Type B pancreatic cell (in vitro differentiated cells): ENCODE data around the gene HOXA4. TPM values are rescaled to one million over a fixed set of nuclear protein-coding genes. Genes with fewer than 3 reads are reported as not detected.

Source experiments
- DNase-seq: peaks from one replicate; pipeline ENCODE4 v3.0.0; 2021; ENCODE audit warnings: mixed read lengths; ENCODE audit not compliant: unreplicated experiment; ENCODE audit errors: extremely low spot score
- H3K27ac Mint-ChIP-seq: 2 replicates; pipeline ENCODE4 v1.8.0; 2021; ENCODE audit warnings: mild to moderate bottlenecking, mixed read lengths
- H3K27me3 Mint-ChIP-seq: 2 replicates; pipeline ENCODE4 v1.8.0; 2021; ENCODE audit warnings: mixed read lengths
- H3K36me3 Mint-ChIP-seq: 2 replicates; pipeline ENCODE4 v1.8.0; 2021; ENCODE audit warnings: mixed read lengths
- H3K4me1 Mint-ChIP-seq: one replicate; pipeline ENCODE4 v1.8.0; 2021; ENCODE audit warnings: mixed read lengths; ENCODE audit not compliant: unreplicated experiment
- H3K4me3 Mint-ChIP-seq: 2 replicates; pipeline ENCODE4 v1.8.0; 2021; ENCODE audit warnings: mild to moderate bottlenecking, mixed read lengths
- H3K9me3 Mint-ChIP-seq: 2 replicates; pipeline ENCODE4 v1.8.0; 2021; ENCODE audit warnings: mixed read lengths
- microRNA-seq: library from miRNA; unstranded; fragments of <30 nt; microRNA quantifications from one replicate; pipeline ENCODE4, GENCODE V29; 2020
- total RNA-seq: library from RNA; stranded (reverse); gene quantifications from 2 replicates; pipeline ENCODE4 v1.2.1, GENCODE V29; 2021; ENCODE audit warnings: low replicate concordance
- TF ChIP-seq, protein P1 (sequence below): fragments of 200-600 bp; sonication (generic); conservative IDR thresholded peaks from 2 replicates; pipeline ENCODE4 v1.5.0; 2021; ENCODE audit warnings: antibody characterized with exemption, mild to moderate bottlenecking

HOXA4 gene
- total RNA-seq, 1 donor from 2014 or later: 28.5 TPM

DNA sequence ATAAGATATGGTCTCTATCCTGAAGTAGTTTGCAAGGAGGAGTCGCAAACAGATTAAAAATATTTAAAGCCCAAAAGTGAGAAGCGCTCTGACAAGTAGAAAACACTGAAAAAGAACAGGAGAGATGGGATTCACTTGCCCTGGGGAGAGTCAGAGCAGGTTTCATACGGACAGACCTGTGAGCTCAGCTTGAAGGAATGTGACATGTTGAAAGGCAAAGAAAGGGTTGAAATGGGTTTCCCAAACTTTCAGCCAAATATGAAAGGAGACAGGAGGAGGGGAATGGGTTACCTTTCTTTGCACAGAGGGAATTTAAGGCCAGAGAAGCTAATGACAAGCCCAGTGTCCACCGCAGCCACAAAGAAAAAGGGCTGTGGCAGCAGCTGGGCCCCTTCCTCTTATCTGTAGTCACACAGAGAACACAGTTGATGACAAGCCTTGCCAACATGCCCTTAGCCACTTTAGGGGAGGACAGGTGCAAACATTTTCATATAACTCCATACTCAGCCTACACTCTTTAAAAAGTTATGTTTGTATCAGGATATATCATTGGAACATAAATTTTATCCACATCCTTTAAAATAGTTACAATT lies 49.6 kb downstream of the HOXA4 start:
- Mint-ChIP-seq H3K4me1 (peaks cover 12% of the 10 kb centered on the region), H3K27me3 (no peaks in the 10 kb centered on the region), H3K9me3 (peaks cover 4% of the 10 kb centered on the region), H3K4me3 (peak overlapping the region; percentile 27), H3K36me3 (no peaks in the 10 kb centered on the region), H3K27ac (peak overlapping the region; percentile 91)
- no peak for DNase-seq
- TF ChIP-seq, protein P1, sequence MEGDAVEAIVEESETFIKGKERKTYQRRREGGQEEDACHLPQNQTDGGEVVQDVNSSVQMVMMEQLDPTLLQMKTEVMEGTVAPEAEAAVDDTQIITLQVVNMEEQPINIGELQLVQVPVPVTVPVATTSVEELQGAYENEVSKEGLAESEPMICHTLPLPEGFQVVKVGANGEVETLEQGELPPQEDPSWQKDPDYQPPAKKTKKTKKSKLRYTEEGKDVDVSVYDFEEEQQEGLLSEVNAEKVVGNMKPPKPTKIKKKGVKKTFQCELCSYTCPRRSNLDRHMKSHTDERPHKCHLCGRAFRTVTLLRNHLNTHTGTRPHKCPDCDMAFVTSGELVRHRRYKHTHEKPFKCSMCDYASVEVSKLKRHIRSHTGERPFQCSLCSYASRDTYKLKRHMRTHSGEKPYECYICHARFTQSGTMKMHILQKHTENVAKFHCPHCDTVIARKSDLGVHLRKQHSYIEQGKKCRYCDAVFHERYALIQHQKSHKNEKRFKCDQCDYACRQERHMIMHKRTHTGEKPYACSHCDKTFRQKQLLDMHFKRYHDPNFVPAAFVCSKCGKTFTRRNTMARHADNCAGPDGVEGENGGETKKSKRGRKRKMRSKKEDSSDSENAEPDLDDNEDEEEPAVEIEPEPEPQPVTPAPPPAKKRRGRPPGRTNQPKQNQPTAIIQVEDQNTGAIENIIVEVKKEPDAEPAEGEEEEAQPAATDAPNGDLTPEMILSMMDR: no peak

- Mint-ChIP-seq H3K27ac (peak overlapping the region; percentile 39), H3K4me3 (no peak overlapping the region), H3K9me3 (peaks cover 9% of the 10 kb centered on the region), H3K27me3 (no peaks in the 10 kb centered on the region), H3K36me3 (no peaks in the 10 kb centered on the region), H3K4me1 (peaks cover 12% of the 10 kb centered on the region)
- TF ChIP-seq, protein P1: no peak
- no peak for DNase-seq
Measured at GRCh38 chr7:27079234-27079975, 51.2 kb downstream of the HOXA4 start.

- TF ChIP-seq, protein P1: no peak
- H3K4me1 Mint-ChIP-seq: peaks cover 12% of the 10 kb centered on the region
- no peak overlapping the region for H3K27ac Mint-ChIP-seq
- H3K9me3 Mint-ChIP-seq: peaks cover 9% of the 10 kb centered on the region
- no peaks in the 10 kb centered on the region for H3K36me3 Mint-ChIP-seq
- no peaks in the 10 kb centered on the region for H3K27me3 Mint-ChIP-seq
- no peak overlapping the region for H3K4me3 Mint-ChIP-seq
- DNase-seq: no peak
Measured at GRCh38 chr7:27078616-27079233, 51.8 kb downstream of the HOXA4 start.

Small RNAs within 50 kb of the gene (microRNA-seq; reads per million reads assigned to microRNA genes)
- 68.6 reads per million, percentile 59 among the genes with 10 or more reads in this experiment for gene MIR196B

Other genes with a start within 250 kb of the HOXA4 start
- gene HOXA1, start 34.8 kb downstream of the HOXA4 start, total RNA-seq: 9.5 and 22.0 TPM in 2 replicates
- gene HOXA2, start 28.1 kb downstream of the HOXA4 start, total RNA-seq: 7.7 and 26.8 TPM in 2 replicates
- 55.0 and 77.7 TPM in 2 replicates for gene HOXA5, start 12.9 kb upstream of the HOXA4 start, total RNA-seq
- 4.2 and 10.9 TPM in 2 replicates for gene HOXA6, start 17.0 kb upstream of the HOXA4 start, total RNA-seq
- gene HOXA3, start 21.8 kb upstream of the HOXA4 start, total RNA-seq: 40.5 and 92.8 TPM in 2 replicates
- 3.2 and 6.2 TPM in 2 replicates for gene HOXA7, start 25.9 kb upstream of the HOXA4 start, total RNA-seq
- 0.67 and 4.1 TPM in 2 replicates for gene HOXA9, start 34.8 kb upstream of the HOXA4 start, total RNA-seq
- 0.29 and 4.9 TPM in 2 replicates for gene HOXA10, start 43.6 kb upstream of the HOXA4 start, total RNA-seq
- 1.2 TPM in 1 of 2 replicates, not detected in the other for gene HOXA11, start 54.5 kb upstream of the HOXA4 start, total RNA-seq
- gene HOXA13, start 69.3 kb upstream of the HOXA4 start, total RNA-seq: 0.75 and 1.5 TPM in 2 replicates
- gene EVX1, start 112.0 kb upstream of the HOXA4 start, total RNA-seq: 0.41 and 0.71 TPM in 2 replicates